HG02981 (cell line): ENCODE results near the gene PRDM16.

Experiments used
- ATAC-seq: cut with Tn5 transposase; IDR thresholded peaks from one replicate; pipeline ENCODE4 v1.9.1; 2021; ENCODE audit warnings: mild to moderate bottlenecking, moderate library complexity; ENCODE audit not compliant: unreplicated experiment

PRDM16 gene

GRCh38 chr1:3053366-3053980 lies 15.5 kb upstream of the PRDM16 start:
- no peak for ATAC-seq

- ATAC-seq: no peak
Measured at GRCh38 chr1:3053986-3054385, 15.0 kb upstream of the PRDM16 start.

DNA sequence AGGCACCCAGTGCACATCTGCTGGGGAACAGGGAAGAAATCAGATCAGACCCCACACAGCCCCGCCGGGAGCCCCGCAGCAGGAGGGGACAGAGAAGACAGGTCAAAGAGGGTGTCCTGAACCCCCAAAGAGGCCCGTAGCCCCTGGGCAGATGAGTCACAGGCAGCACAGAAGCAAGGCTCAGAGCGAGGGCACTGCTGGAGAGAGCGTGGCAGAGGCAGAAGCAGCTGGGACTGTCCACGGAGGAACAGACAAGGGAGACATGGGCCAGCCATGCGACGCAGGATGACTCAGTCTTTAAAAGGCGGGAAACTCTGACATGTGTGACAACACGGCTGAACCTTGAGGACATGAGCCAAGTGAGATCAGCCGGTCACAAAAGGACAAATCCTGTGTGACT lies 14.5 kb upstream of the PRDM16 start:
- ATAC-seq: no peak

DNA sequence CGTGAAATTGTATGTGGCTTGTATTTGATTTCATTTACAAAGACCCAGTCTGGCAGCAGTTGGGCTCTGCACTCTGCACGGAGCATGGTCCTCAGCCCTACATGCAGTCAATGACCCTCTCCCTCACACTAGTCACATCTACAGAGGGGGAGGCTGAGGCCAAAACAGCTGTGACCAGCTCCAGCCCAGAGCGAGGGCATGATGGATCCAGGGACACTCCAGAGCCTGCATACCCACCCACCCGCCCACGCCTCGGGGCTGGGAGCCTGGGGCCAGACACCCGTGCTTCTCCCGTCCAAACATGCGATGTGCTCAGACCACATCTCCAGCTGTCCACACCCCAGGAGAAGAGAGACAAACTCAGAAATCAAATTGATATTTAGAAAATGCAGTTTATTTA lies 14.0 kb upstream of the PRDM16 start:
- ATAC-seq: no peak

DNA sequence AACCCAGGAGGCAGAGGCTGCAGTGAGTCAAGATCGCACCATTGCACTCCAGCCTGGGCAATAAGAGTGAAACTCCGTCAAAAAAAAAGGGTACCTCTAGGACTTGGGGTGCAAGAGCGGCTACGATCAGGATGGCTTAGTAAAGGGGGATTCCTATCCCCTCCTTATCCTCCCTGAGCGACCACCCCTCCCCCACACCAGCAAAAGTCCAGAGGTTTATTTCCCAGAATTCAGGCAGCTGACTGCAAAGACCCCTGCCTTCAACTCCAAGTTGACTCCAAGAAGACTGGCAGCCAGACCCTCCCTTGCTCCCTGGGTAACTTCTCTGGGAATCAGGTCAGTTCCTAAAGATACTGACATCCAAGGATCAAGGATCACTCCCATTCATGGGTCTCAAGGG lies 12.4 kb upstream of the PRDM16 start:
- ATAC-seq: no peak

DNA sequence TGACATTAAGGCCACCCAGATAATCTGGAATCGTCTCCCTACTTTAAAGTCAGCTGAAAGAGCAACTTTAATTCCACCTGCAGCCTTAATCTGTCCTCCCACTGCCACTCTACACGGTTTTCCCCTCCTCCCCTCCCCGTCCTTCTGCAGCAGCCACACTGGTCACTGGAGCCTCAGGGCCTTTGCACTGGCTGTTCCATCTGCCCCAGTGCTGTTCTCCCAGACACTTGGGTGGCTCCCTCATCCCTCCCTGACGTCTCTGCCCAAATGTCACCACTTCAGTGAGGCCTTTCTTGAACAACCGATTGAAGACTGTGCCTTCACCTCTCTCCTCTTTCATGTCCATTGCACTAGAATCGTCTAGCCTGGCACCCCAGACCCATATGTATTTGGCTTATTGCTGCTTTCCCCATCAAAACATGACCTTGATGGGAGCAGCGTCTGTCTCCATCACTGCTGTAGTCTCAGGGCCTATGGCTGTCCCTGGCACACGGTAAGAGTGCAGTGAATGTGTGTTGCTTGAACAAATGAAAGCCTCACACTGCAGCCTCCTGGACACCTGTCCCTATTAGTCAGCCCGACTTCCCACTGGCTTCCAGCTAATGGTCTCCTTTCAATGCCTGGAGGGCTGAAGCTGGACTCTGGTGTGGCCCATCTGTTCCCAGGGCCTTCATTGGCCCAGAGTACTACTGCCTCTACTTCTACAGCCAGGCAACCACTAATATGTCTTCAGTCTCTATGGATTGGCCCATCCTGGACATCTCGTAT lies 10.6 kb upstream of the PRDM16 start:
- no peak for ATAC-seq

GRCh38 chr1:3060127-3060526 lies 8.9 kb upstream of the PRDM16 start:
- ATAC-seq: no peak

- no peak for ATAC-seq
Measured at GRCh38 chr1:3060601-3061551, 8.1 kb upstream of the PRDM16 start.

- no peak for ATAC-seq
Measured at GRCh38 chr1:3061566-3061965, 7.4 kb upstream of the PRDM16 start.

DNA sequence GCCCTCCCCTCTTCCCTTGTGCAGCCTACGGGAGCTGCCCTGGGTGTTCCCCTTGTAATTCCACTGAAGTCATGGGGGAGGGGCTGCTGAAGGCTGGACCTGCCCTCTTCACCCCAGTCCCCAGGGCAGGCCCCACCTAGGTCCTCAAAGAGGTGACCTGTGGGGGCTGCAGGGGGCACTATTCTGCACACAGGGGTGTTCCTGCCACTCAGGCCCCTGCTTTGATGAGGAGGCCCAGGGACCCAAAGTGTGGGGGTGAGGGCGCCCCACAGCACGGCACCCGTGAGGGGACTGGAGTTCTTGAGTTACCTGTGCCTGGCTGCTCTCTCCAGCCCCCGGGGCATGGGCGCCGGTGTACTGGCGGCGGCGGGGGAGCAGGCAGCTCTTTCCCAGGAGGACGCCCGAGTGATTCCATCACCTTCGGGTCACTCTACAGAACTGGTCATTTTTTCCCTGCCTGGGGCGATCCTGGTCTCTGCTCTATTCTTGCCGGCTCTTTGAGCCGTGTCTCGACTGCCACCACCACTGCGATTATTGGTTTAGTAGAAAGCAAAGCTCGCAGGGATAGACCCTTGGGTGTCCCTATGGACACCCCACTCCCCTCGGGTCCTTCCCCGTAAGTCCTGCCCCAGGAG lies 6.9 kb upstream of the PRDM16 start:
- no peak for ATAC-seq

GRCh38 chr1:3062616-3063378 lies 6.2 kb upstream of the PRDM16 start:
- no peak for ATAC-seq

DNA sequence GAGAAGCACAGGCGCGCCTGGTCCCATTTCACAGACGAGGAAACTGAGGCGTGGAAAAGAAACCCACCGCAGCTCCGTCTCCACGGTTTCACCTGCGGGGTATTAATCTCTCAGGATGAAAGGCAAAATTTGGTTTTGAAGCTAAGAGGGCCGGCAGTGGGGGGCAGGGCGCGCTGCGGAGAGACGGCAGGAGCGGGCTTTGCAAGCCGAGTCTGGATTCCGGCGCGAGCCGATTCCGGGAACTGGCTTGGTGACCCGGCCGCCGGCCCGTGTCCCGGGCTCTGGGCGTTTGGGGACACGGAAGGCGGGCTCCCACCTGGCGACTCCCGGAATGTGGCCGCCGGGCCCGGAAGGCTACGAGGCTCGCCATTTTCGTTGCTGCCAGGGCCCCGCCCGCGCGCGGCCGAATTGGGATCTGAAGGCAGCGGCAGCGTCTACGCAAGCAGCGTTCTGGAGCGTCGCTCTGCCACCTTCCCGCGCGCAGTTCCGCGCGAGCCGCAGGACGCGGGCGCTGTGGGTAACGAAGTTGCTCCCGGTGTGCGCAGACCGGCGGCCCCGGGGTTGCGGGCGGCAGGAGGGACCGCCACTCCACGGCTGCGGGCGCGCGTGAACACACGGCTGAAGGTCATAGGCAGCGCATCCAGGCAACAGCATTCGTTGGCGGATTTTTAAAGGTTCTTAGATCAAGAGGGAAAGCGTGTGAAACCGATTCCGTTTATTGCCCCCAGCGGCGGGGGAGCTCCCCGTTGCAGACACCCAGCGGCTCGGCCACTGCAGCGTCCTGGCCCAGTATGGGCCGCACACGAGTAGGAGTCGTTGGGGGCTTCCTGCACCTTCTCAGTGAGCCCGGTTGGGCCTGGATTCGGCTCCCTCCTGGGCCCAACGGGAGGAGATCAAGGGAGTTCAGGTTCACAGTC lies 5.4 kb upstream of the PRDM16 start:
- ATAC-seq: no peak

DNA sequence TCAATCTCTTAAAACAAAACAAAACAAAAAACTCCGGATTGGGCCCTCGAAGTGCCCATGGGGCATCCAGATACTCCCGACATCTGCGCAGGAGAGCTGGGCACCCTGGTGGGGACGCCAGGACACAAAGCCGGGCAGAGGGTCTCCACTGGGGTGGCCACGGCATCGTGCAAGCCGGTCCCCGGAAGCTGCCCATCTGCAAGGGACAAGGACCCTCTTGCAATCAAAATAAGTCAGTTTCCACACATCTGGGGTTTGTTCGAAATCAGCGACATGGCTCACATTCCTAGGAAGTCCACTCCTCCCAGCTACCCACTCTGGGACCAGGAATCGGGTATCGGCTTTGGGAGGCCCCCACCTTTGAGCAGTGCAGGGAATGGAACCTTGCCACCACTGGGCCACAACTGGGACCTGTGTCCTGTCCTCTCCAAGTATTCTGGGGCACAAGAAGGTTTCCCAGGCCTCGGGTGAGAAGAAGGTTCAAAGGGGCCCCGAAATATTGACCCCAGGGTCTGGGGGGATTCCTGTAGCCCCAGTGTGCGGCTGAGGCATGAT lies 4.6 kb upstream of the PRDM16 start:
- no peak for ATAC-seq

DNA sequence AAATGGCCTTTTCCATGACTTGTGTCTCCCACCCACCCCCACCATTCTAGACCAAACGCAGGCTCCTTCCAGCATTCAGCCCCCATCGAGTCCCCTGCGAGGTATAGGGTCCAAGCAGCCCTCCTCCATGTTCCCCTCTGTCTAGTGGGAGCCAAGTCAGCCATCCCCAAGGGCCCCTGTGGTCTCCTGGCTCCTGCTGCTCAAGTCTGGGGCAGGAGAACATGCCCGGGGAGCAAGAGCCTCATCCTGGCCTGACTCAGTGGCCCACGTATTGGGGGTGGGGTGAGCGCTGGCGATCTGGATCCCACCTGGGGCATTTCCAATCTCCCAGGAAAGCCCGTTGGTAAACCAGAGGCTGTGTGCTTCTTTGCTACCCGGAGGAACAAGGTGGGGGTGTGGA lies 4.1 kb upstream of the PRDM16 start:
- no peak for ATAC-seq

DNA sequence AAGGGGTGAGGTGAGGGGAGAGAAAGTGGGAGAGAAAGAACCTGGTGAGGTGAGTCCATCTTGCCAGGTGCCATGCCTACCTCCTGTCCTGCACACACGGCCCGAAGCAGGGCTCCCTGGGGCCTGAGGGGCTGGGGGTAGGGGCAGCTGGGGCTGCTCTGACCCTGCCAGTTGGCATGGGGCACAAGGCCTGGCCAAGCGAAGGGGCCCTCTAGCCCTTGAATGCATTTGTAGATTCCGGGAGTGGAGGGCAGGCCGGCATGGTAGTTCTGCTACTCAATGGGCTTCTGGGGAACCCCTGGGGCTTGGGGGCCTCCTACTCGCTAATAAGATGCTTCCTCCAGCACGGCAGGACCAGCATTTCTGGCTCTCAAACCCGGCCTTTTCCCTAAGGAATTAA lies 3.6 kb upstream of the PRDM16 start:
- no peak for ATAC-seq

DNA sequence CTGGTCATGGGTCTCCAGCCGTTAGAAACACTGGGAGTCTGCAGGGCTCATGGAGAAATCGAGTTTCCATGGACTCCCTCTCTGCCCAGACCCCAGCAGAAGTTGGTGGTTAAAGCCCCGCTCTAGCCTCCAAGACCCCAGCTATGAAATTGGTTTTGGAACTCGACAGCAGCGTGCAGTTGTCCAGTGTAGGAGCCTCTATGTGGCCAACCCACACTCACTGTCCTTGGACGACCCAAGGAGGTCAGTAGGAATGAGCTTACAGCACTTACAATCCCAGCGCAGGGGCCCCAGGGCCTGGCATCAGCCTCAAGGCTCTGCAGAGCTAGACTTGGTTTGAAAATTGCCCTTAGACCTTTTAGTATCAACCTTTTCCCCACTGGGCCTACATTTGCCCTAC lies 3.2 kb upstream of the PRDM16 start:
- no peak for ATAC-seq

DNA sequence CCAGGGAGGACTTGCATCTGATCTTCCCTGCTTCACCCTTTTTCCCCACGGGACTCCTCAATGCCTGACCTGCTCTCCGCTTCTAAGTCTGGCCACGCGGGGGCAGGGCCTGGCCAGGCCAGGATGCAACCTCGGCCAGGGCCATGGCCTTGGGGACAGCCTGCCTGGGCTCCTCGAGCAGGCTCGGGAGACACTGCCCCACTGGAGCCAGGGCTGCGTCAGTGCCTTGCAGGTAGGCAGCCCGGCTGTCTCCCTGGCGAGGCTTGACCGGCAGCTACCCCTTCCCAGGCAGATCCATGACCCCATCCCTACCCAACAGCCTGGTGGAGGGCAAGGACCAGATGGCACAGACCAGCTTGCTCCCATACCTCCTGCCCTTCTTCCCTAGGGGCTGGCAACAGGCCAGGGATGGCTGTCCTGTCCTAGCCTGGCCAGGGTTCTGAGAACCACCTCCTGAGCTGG lies 2.7 kb upstream of the PRDM16 start:
- ATAC-seq: no peak

DNA sequence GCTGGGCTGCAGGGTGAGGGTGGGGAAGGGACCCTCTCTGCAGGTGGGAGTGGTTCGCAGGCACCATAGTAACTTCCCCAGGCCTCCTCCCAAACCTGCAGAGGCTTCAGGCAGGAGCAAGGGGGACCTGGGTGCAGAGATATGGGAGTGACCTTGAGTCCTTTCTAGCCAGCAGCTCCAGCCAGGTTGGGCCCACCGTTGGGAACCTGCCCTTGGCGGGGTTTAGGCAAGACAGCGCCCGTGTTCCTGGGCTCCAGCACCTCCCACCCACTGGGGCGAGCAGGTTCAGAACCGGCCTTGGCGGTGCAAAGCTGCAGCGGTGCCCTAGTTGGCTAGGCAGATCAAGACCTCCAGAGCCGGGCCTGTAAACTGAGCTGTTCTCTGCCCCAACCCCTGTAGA lies 2.2 kb upstream of the PRDM16 start:
- no peak for ATAC-seq

DNA sequence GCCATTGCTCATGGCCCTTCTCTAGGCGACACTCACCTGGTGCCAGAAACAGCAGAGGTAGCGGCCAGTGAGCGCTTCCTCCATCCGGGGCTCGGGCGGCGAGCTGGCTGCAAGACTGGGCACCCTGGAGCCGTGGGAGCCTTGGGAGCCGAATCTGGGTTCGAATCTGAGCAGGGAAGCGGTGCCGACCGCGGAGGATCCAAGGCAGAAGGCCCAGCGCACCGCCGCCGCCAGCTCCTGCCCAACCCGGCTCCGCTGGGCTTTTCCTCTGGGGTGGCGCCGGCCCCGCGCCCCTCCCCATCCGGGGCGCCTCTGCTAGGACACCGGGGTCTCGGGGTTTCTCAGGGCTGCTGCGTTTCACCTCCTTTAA lies 1.7 kb upstream of the PRDM16 start:
- no peak for ATAC-seq
